Ovary (tissue), 9 donors: Measurements from ENCODE around the gene PIAS1. TPM values are rescaled to one million over a fixed set of nuclear protein-coding genes. Genes with fewer than 3 reads are reported as not detected.

Experiments
- DNase-seq, 5 donors: peaks; one replicate each; pipeline ENCODE4 v3.0.0-alpha.2; 2019 to 2020
- H3K27ac ChIP-seq, 2 donors: fragments of 200-600 bp; one replicate each; pipeline versions ENCODE4 v1.5.1 to v1.8.0; 2019 to 2022
- H3K27me3 ChIP-seq: fragments of 200-600 bp; one replicate; pipeline ENCODE4 v1.8.0; 2022
- H3K36me3 ChIP-seq: fragments of 200-600 bp; sonication (generic); one replicate; pipeline ENCODE4 v1.5.1; 2019
- H3K4me1 ChIP-seq: one replicate; pipeline ENCODE4 v1.8.1; 2013; ENCODE audit warnings: mild to moderate bottlenecking, moderate library complexity; ENCODE audit not compliant: insufficient read depth
- H3K4me3 ChIP-seq: fragments of 200-600 bp; sonication (generic); one replicate; pipeline ENCODE4 v1.5.1; 2017
- H3K9me3 ChIP-seq, 2 donors: fragments of 200-600 bp in 1 of 2; sonication (generic) in 1 of 2; one replicate each; pipeline versions ENCODE4 v1.5.1 to v1.8.1; 2013 to 2019; ENCODE audit warnings: mild to moderate bottlenecking in 1 of 2, moderate library complexity in 1 of 2
- CTCF ChIP-seq, 3 donors: fragments of 450-650 bp in 2 of 3; fragments of 200-600 bp in 1 of 3; IDR thresholded peaks; one replicate each; pipeline versions ENCODE4 v1.5.1 to v1.8.0; 2016 to 2022; ENCODE audit warnings: antibody characterized with exemption in 3 of 3, mild to moderate bottlenecking in 1 of 3
- EP300 ChIP-seq: sonication (generic); formaldehyde crosslinking; IDR thresholded peaks from one replicate; pipeline ENCODE4 v1.6.1; 2017; ENCODE audit warnings: antibody characterized with exemption
- POLR2A ChIP-seq: fragments of 450-650 bp; IDR thresholded peaks from one replicate; pipeline ENCODE4 v1.6.1; 2017; ENCODE audit warnings: antibody characterized with exemption, mild to moderate bottlenecking, moderate library complexity
- WGBS, 3 donors: extraction: QIAGEN DNeasy Blood & Tissue Kit in 1 of 3; methylation state at CpG; one replicate each; pipeline versions ENCODE4 v1.1.5 to v1.1.7; 2013 to 2017; 5-methylcytosine and 5-hydroxymethylcytosine counted together
- intact Hi-C, 4 donors: fragments of 100-400 bp; cut with DNase I; formaldehyde crosslinking; loops; one replicate each; pipeline versions ENCODE4 v1.11.0 to v1.15.1; 2022 to 2023
- polyA plus RNA-seq, 2 donors: library from polyadenylated mRNA; stranded (reverse); fragments of 200-250 nt in 1 of 2; fragments of 350-450 nt in 1 of 2; fragmentation: Illumina TruSeq in 1 of 2; extraction: RNeasy Lipid Tissue Mini Kit (QIAGEN cat#74804) in 1 of 2; gene quantifications; one replicate each; pipeline ENCODE4 v1.2.3, GENCODE V29; 2013 to 2014
- total RNA-seq, 7 donors: library from RNA; depleted of rRNA in 2 of 7; stranded (reverse); fragments of >200 nt in 2 of 7; fragmentation: NEBNext Ultra II Directional in 3 of 7; extraction: Animal tissue kit (Norgen Biotek cat#: 25700) in 3 of 7; gene quantifications; one replicate each; pipeline versions ENCODE4 v1.1.0 to v1.2.4, GENCODE V29; 2016 to 2023
- donor health status: DM: no; HTN: no; CAD: no; lungs with moderate emphysema.
- donor health status: DM: no; HTN: no; CAD: no.
- donor health status: Bipolar disorder and iron deficiency.
- donor health status: DM: yes; HTN: yes; CAD: no.
- donor health status: DM: no; HTN: no; CAD: no.
- donor health status: DM: yes; HTN: yes; CAD: no.

Gene PIAS1
- total and polyA plus RNA-seq, 9 donors: 18.6 to 75.4 (median 48.6) TPM

GRCh38 chr15:68113273-68113672, 59.2 kb downstream of the PIAS1 start:
- TF ChIP-seq CTCF (IDR thresholded peaks at IDR 0.05): no peak
- TF ChIP-seq EP300: no peak
- TF ChIP-seq POLR2A: no peak
- DNase-seq: no peak
- Histone ChIP-seq H3K27me3 (no peaks in the 10 kb centered on the region), H3K4me1 (peaks cover 9% of the 10 kb centered on the region), H3K36me3 (no peaks in the 10 kb centered on the region), H3K9me3 (no peaks in the 10 kb centered on the region), H3K4me3 (no peak overlapping the region), H3K27ac (no peak overlapping the region)
- intact Hi-C loops: no loop called here

- Histone ChIP-seq H3K9me3 (no peaks in the 10 kb centered on the region), H3K4me3 (no peak overlapping the region), H3K4me1 (peaks cover 9% of the 10 kb centered on the region), H3K27me3 (no peaks in the 10 kb centered on the region), H3K36me3 (no peaks in the 10 kb centered on the region), H3K27ac (no peak overlapping the region)
- whole genome bisulfite sequencing, 3 donors: 0 to 9% (median 9%) methylated on average over 1 of the region's 1 CpG
- intact Hi-C loops: no loop called here
- DNase-seq: no peak
- TF ChIP-seq EP300 (no peak), CTCF (IDR thresholded peaks at IDR 0.05) (no peak), POLR2A (no peak)
Observed at GRCh38 chr15:68113751-68114150, 59.6 kb downstream of the PIAS1 start.

GRCh38 chr15:68114356-68114755, 60.2 kb downstream of the PIAS1 start:
- no peaks in the 10 kb centered on the region for H3K36me3 ChIP-seq
- peak overlapping the region in 1 of 2 donors; percentile 34 for H3K27ac ChIP-seq
- TF ChIP-seq POLR2A (no peak), EP300 (no peak), CTCF (IDR thresholded peaks at IDR 0.05) (no peak)
- peaks cover 7% of the 10 kb centered on the region for H3K4me1 ChIP-seq
- no peaks in the 10 kb centered on the region for H3K9me3 ChIP-seq
- no peak for DNase-seq
- WGBS, 3 donors: 0 to 2% (median 1%) methylated on average over 1 of the region's 1 CpG
- intact Hi-C loops: no loop called here
- peak overlapping the region; percentile 6 for H3K4me3 ChIP-seq
- H3K27me3 ChIP-seq: no peaks in the 10 kb centered on the region

GRCh38 chr15:68114840-68115239, 60.7 kb downstream of the PIAS1 start:
- no peak for TF ChIP-seq CTCF (IDR thresholded peaks at IDR 0.05)
- TF ChIP-seq EP300: no peak
- no peak for TF ChIP-seq POLR2A
- intact Hi-C loops: no loop called here
- H3K36me3 ChIP-seq: no peaks in the 10 kb centered on the region
- H3K4me3 ChIP-seq: no peak overlapping the region
- H3K27ac ChIP-seq: peak overlapping the region in 1 of 2 donors; percentile 34
- no peaks in the 10 kb centered on the region for H3K27me3 ChIP-seq
- no peaks in the 10 kb centered on the region for H3K9me3 ChIP-seq
- WGBS, 3 donors: 8 to 9% (median 9%) methylated on average over 2 of the region's 2 CpGs
- peaks cover 7% of the 10 kb centered on the region for H3K4me1 ChIP-seq
- no peak for DNase-seq

GRCh38 chr15:68124700-68125099, 70.6 kb downstream of the PIAS1 start:
- Histone ChIP-seq H3K27me3 (no peaks in the 10 kb centered on the region), H3K4me3 (no peak overlapping the region), H3K27ac (no peak overlapping the region), H3K4me1 (peaks cover 4% of the 10 kb centered on the region), H3K9me3 (no peaks in the 10 kb centered on the region), H3K36me3 (no peaks in the 10 kb centered on the region)
- 91 to 95% (median 94%) methylated on average over 2 of the region's 2 CpGs for WGBS, 3 donors
- DNase-seq: no peak
- intact Hi-C loops: no loop called here
- TF ChIP-seq CTCF (IDR thresholded peaks at IDR 0.05): no peak
- TF ChIP-seq EP300: no peak
- TF ChIP-seq POLR2A: no peak
